Endodermal cell (in vitro differentiated cells): ENCODE results near the gene STIM1. TPM values are rescaled to one million over a fixed set of nuclear protein-coding genes. Genes with fewer than 3 reads are reported as not detected.

Source experiments
- DNase-seq: peaks from one replicate; pipeline ENCODE4 v3.0.0-alpha.2; 2017
- H3K27ac ChIP-seq: 2 replicates; pipeline ENCODE4 v1.5.1; 2013; ENCODE audit warnings: mild to moderate bottlenecking, low read depth, low read length, moderate library complexity
- H3K27me3 ChIP-seq: 2 replicates; pipeline ENCODE4 v1.6.1; 2013; ENCODE audit warnings: mild to moderate bottlenecking, low read length, moderate library complexity; ENCODE audit not compliant: insufficient read depth, control insufficient read depth, poor library complexity, severe bottlenecking
- H3K36me3 ChIP-seq: 2 replicates; pipeline ENCODE4 v1.7.0; 2013; ENCODE audit warnings: mild to moderate bottlenecking, low read length, moderate library complexity; ENCODE audit not compliant: control insufficient read depth, insufficient read depth
- H3K4me1 ChIP-seq: one replicate; pipeline ENCODE4 v1.7.0; 2013; ENCODE audit warnings: low read length; ENCODE audit not compliant: control insufficient read depth, insufficient read depth
- H3K4me3 ChIP-seq: 2 replicates; pipeline ENCODE4 v1.5.1; 2013; ENCODE audit warnings: mild to moderate bottlenecking, low read length, moderate library complexity
- H3K9ac ChIP-seq: 2 replicates; pipeline ENCODE4 v1.6.1; 2013; ENCODE audit warnings: mild to moderate bottlenecking, low read length, moderate library complexity; ENCODE audit not compliant: poor library complexity, severe bottlenecking; ENCODE audit errors: extremely low read depth
- H3K9me3 ChIP-seq: 2 replicates; pipeline ENCODE4 v1.6.1; 2013; ENCODE audit warnings: mild to moderate bottlenecking, low read length, moderate library complexity; ENCODE audit not compliant: control insufficient read depth
- H3K27ac Mint-ChIP-seq: 2 replicates; pipeline ENCODE4 v1.8.0; 2020; ENCODE audit warnings: mixed read lengths
- H3K27me3 Mint-ChIP-seq: 2 replicates; pipeline ENCODE4 v1.8.0; 2021; ENCODE audit warnings: mild to moderate bottlenecking, mixed read lengths; ENCODE audit not compliant: insufficient read depth
- H3K36me3 Mint-ChIP-seq: 2 replicates; pipeline ENCODE4 v1.8.0; 2020; ENCODE audit warnings: low read depth, mixed read lengths
- H3K4me1 Mint-ChIP-seq: 2 replicates; pipeline ENCODE4 v1.8.0; 2020; ENCODE audit warnings: mixed read lengths
- H3K4me3 Mint-ChIP-seq: 2 replicates; pipeline ENCODE4 v1.8.0; 2020; ENCODE audit warnings: mild to moderate bottlenecking, moderate library complexity, mixed read lengths
- H3K9me3 Mint-ChIP-seq: 2 replicates; pipeline ENCODE4 v1.8.0; 2020; ENCODE audit warnings: mild to moderate bottlenecking, mixed read lengths
- CTCF ChIP-seq: fragments of 200-600 bp; sonication (generic); conservative IDR thresholded peaks from 2 replicates; pipeline ENCODE4 v1.5.0; 2021; ENCODE audit warnings: antibody characterized with exemption, mild to moderate bottlenecking
- WGBS, 2 experiments: methylation state at CpG; one replicate each; pipeline versions ENCODE4 v1.1.5 to v1.1.7; 2013; ENCODE audit warnings: missing lambda C conversion rate in 2 of 2, mixed read lengths in 1 of 2; ENCODE audit not compliant: insufficient coverage in 1 of 2, insufficient read length in 1 of 2; 5-methylcytosine and 5-hydroxymethylcytosine counted together
- total RNA-seq, 2 donors: library from RNA; stranded (reverse); fragmentation: NEBNext Ultra II Directional in 1 of 2; extraction: Animal tissue kit (Norgen Biotek cat#: 25700) in 1 of 2; gene quantifications; 2 replicates in 1 of 2; 3 replicates in 1 of 2; pipeline ENCODE4 v1.2.1, GENCODE V29; 2021

The STIM1 gene
- total RNA-seq, 2 donors from 2014 or later: 20.9 to 27.9 TPM

GRCh38 chr11:4084406-4085125 lies 229.1 kb downstream of the STIM1 start:
- WGBS, 2 experiments: 86 to 93% methylated on average over 5 to 12 of the region's 12 CpGs
- peaks cover 16% of the 10 kb centered on the region for H3K4me1 Mint-ChIP-seq
- H3K36me3 Mint-ChIP-seq: no peaks in the 10 kb centered on the region
- peaks cover 16% of the 10 kb centered on the region for H3K27me3 ChIP-seq
- no peak overlapping the region for H3K4me3 Mint-ChIP-seq
- H3K36me3 ChIP-seq: peaks cover 12% of the 10 kb centered on the region
- peak; percentile 43 for DNase-seq
- H3K9me3 ChIP-seq: no peaks in the 10 kb centered on the region
- H3K4me1 ChIP-seq: peaks cover 9% of the 10 kb centered on the region
- H3K27me3 Mint-ChIP-seq: peaks cover 4% of the 10 kb centered on the region
- no peak for TF ChIP-seq CTCF
- H3K27ac Mint-ChIP-seq: no peak overlapping the region
- H3K4me3 ChIP-seq: no peak overlapping the region
- no peak overlapping the region for H3K9ac ChIP-seq
- no peak overlapping the region for H3K27ac ChIP-seq
- no peaks in the 10 kb centered on the region for H3K9me3 Mint-ChIP-seq

GRCh38 chr11:4085575-4085974 lies 230.1 kb downstream of the STIM1 start:
- Mint-ChIP-seq H3K9me3 (no peaks in the 10 kb centered on the region), H3K27ac (no peak overlapping the region), H3K4me3 (no peak overlapping the region), H3K36me3 (no peaks in the 10 kb centered on the region), H3K27me3 (peaks cover 4% of the 10 kb centered on the region), H3K4me1 (peaks cover 16% of the 10 kb centered on the region)
- Histone ChIP-seq H3K9me3 (no peaks in the 10 kb centered on the region), H3K27ac (no peak overlapping the region), H3K9ac (no peak overlapping the region), H3K27me3 (peaks cover 16% of the 10 kb centered on the region), H3K4me1 (peaks cover 9% of the 10 kb centered on the region), H3K4me3 (no peak overlapping the region), H3K36me3 (peaks cover 12% of the 10 kb centered on the region)
- no peak for DNase-seq
- TF ChIP-seq CTCF: no peak

- Histone ChIP-seq H3K36me3 (peaks cover 12% of the 10 kb centered on the region), H3K9ac (no peak overlapping the region), H3K9me3 (no peaks in the 10 kb centered on the region), H3K27me3 (peaks cover 16% of the 10 kb centered on the region), H3K4me1 (peaks cover 9% of the 10 kb centered on the region), H3K4me3 (no peak overlapping the region), H3K27ac (no peak overlapping the region)
- TF ChIP-seq CTCF: no peak
- H3K27ac Mint-ChIP-seq: no peak overlapping the region
- no peaks in the 10 kb centered on the region for H3K36me3 Mint-ChIP-seq
- WGBS, 2 experiments: 88 to 93% methylated on average over 2 to 8 of the region's 8 CpGs
- no peaks in the 10 kb centered on the region for H3K9me3 Mint-ChIP-seq
- H3K4me3 Mint-ChIP-seq: no peak overlapping the region
- peaks cover 4% of the 10 kb centered on the region for H3K27me3 Mint-ChIP-seq
- DNase-seq: no peak
- H3K4me1 Mint-ChIP-seq: peaks cover 16% of the 10 kb centered on the region
Observed at GRCh38 chr11:4086575-4087353, 231.3 kb downstream of the STIM1 start.
